Subcutaneous adipose tissue (tissue), 4 donors: Measurements from ENCODE around the gene KDM7A. TPM values are rescaled to one million over a fixed set of nuclear protein-coding genes. Genes with fewer than 3 reads are reported as not detected.

Source experiments
- total RNA-seq, 4 donors: library from RNA; depleted of rRNA; stranded (reverse); fragments of >200 nt; gene quantifications; one replicate each; pipeline ENCODE4 v1.1.0, GENCODE V29; 2016
- TF ChIP-seq, protein P1 (sequence below): fragments of 450-650 bp; IDR thresholded peaks from one replicate; pipeline ENCODE4 v1.5.1; 2016; ENCODE audit warnings: low read depth, mild to moderate bottlenecking, control low read depth, antibody characterized with exemption, moderate library complexity

KDM7A gene
- total RNA-seq, 4 donors from 2014 or later, result 26.6 to 46.5 (median 39.2) TPM

- TF ChIP-seq, protein P1, sequence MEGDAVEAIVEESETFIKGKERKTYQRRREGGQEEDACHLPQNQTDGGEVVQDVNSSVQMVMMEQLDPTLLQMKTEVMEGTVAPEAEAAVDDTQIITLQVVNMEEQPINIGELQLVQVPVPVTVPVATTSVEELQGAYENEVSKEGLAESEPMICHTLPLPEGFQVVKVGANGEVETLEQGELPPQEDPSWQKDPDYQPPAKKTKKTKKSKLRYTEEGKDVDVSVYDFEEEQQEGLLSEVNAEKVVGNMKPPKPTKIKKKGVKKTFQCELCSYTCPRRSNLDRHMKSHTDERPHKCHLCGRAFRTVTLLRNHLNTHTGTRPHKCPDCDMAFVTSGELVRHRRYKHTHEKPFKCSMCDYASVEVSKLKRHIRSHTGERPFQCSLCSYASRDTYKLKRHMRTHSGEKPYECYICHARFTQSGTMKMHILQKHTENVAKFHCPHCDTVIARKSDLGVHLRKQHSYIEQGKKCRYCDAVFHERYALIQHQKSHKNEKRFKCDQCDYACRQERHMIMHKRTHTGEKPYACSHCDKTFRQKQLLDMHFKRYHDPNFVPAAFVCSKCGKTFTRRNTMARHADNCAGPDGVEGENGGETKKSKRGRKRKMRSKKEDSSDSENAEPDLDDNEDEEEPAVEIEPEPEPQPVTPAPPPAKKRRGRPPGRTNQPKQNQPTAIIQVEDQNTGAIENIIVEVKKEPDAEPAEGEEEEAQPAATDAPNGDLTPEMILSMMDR, result no peak
These were observed 13.1 kb upstream of the KDM7A start for GRCh38 chr7:140189917-140190316.

DNA sequence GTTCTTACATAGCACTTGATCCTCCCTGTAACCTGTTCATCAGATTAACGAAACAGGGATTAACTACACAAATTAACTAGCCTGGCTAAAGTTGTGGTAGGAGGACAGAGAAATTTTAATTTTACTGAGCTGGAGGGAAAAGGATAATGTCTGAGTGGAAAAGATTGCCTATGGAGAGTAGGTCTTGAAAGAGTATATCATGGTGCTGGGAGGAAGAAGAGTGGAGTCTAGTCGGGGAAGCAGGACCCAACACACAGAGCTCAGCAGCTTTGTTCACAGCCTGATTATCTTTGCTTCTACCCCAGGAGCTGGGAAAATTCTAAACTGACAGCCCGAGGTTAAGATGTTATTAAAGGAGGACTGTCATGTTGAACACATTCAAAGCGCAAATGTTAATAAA, 6.1 kb upstream of the KDM7A start:
- TF ChIP-seq, protein P1, result no peak

DNA sequence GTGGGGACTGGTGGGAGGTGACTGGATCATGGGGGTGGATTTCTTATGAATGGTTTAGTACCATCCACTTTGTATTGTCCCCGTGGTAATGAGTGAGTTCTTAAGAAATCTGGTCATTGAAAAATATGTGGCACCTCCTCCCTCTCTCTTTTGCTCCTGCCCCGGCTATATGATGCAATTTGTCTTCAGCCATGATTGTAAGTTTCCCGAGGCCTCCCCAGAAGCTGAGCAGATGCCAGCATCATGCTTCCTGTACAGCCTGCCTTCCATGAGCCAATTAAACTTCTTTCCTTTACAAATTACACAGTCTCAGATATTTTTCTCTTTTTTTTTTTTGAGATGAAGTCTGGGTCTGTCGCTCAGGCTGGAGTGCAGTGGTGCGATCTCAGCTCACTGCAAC, 2.6 kb upstream of the KDM7A start:
- TF ChIP-seq, protein P1, result no peak

DNA sequence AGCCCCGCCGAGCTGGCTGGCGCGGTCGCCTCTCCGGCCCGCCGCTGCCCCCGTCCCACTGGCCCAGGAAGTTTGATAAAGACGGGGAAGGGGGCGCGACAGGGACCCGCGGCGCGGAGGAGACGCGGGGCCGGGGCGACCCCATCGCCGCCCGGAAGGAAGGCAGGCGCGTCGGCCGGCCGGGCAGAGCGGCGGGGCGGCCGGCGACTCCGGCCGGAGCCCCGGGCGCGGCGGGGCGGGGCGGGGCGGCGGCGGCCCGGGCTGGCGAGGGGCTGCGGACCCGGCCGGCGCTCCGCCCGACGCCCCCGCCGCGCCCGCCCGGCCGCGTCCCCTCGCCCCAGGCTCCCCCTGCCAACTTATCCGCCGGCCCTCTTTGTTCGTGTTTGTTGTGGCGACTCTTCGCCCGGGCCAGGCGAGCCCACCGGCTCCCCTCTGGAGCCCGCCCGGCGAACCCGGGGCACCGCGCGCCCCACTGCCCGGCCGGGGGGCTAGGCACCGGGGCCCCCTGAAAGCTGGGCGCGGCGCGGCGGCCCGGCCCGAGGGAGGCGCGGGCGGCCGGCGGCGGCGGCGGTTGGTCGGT, 571 bp downstream of the KDM7A start:
- TF ChIP-seq, protein P1, result no peak

DNA sequence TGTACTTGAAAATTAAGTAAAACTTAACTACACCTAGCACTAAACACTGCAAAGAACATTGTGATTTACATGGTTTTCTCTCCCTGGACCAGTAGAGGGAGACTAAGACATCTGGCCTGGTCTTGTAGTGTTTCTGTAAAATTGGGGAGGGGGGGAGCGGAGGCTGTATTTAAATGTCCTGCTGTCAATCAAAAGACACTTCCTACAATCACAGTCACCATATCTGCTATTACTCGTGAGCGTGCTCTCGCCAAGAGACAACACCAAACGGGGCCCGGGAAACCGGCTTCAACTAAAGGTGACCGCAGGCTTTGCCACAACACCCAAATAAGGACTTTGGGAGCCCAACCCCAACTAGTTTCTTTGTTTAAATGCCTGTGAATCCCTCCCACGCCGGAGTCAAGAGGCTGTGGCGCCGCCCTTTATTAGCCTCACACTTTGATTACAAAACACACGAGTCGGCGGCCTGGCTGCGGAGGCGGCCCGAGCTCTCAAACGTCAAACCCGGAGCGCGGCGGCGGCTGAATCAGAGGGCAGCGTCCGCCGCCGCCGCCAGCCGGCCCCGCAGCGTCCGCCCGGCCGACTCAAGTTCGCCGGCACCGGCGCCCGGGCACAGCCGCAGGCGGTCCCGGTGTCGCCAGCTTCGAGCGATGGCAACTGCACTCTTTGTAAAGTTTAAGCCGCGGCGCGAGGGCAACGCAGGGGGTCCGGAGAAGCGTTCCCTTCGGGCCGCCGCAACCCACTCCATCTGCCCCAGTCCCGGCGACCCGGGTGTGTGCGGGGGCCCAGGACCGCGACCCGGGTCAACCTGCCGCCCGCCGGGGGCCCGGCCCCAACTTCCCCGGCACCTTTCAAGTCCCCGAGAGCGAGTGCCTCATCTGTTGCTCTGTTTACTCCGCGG, 1.3 kb downstream of the KDM7A start:
- TF ChIP-seq, protein P1, result no peak

DNA sequence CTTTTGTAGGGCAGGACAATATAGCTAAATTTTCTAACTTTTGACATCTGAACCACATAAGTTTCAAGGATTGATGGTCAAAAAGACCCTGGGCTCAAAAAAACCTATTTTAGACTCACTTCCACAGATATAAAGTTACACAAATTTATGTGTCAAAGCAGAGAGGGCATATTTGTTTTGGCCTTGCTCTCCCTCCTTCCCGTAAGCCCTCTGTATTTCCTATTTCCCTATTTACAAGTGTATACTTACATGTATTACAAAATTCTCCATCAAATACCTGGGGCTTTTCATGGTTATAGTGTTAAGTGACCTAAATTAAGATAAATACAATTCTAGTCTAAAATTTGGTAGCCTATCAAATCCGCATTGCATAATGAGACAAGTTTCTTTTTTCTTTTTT, 2.6 kb downstream of the KDM7A start:
- TF ChIP-seq, protein P1, result no peak

- TF ChIP-seq, protein P1, result no peak
These were observed 6.4 kb downstream of the KDM7A start for GRCh38 chr7:140170375-140170774.
